ENCODE measurements around the gene MPDZ.

Gene MPDZ, protein sequence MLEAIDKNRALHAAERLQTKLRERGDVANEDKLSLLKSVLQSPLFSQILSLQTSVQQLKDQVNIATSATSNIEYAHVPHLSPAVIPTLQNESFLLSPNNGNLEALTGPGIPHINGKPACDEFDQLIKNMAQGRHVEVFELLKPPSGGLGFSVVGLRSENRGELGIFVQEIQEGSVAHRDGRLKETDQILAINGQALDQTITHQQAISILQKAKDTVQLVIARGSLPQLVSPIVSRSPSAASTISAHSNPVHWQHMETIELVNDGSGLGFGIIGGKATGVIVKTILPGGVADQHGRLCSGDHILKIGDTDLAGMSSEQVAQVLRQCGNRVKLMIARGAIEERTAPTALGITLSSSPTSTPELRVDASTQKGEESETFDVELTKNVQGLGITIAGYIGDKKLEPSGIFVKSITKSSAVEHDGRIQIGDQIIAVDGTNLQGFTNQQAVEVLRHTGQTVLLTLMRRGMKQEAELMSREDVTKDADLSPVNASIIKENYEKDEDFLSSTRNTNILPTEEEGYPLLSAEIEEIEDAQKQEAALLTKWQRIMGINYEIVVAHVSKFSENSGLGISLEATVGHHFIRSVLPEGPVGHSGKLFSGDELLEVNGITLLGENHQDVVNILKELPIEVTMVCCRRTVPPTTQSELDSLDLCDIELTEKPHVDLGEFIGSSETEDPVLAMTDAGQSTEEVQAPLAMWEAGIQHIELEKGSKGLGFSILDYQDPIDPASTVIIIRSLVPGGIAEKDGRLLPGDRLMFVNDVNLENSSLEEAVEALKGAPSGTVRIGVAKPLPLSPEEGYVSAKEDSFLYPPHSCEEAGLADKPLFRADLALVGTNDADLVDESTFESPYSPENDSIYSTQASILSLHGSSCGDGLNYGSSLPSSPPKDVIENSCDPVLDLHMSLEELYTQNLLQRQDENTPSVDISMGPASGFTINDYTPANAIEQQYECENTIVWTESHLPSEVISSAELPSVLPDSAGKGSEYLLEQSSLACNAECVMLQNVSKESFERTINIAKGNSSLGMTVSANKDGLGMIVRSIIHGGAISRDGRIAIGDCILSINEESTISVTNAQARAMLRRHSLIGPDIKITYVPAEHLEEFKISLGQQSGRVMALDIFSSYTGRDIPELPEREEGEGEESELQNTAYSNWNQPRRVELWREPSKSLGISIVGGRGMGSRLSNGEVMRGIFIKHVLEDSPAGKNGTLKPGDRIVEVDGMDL (N-terminal part only)

DNA sequence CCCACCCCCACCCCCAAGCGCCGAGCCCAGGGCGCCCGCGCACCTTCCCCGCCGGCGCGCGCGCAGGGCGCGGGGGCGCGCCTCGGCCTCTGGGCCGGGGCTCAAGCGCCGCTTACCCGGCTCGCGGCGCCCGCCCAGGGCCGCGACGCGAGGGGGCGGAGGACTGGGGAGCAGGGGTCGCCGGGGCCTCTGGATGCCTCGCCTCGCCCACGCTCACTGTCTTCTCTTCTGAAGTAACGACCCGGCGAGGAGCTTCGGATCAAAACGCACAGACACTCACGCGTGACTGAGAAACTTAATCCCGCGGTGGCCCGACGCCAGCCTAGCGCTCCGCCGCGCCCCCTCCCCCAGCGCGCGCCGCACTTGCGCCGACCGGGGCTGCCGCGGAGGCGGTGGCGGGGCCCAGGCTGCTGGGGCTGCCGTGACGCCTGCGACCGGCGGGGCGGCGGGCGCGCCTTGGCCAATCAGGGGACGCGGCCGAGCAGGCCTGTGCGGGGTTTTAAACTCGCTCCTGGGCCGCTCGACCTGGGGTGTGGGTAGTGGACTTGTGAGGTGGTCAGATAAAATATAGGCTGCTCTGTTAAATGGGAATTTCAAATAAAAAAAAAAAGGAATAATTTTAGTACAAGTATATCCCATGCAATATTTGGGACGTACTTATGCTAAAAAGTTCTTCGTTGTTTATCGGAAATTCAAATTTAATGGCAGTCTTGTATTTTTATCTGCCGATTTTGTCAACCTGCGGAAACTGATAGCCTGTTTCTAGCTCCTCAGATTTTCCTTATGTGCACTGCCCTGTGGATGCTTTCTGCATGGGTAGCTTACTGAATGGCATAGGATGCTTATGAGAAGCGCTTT, at the start of gene MPDZ:
Gene MPDZ (minus strand): TSS at position 409 of the 858 bp plus-strand sequence. CDS start 29,377 bp downstream, outside the sequence.
- DNase-seq, result no peak

DNA sequence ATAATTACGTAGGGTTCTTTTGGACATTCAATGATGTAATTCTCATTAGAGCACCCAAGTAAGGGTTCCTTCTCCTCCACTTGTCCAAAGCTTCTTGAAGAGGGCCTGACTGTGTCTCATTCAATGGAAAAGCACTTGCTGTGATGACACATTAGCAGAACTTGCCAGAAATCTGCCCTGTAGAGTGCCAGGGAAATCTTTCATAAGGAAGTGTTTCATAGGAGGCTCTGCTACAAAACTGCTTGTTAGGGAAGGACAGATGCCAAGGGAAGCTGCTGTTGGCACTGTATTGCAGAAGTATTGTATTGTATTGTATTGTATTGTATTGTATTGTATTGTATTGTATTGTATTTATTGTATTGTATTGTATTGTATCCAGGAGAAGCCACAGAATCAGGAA, 45.5 kb upstream of the MPDZ start:
- no peak for DNase-seq

DNA sequence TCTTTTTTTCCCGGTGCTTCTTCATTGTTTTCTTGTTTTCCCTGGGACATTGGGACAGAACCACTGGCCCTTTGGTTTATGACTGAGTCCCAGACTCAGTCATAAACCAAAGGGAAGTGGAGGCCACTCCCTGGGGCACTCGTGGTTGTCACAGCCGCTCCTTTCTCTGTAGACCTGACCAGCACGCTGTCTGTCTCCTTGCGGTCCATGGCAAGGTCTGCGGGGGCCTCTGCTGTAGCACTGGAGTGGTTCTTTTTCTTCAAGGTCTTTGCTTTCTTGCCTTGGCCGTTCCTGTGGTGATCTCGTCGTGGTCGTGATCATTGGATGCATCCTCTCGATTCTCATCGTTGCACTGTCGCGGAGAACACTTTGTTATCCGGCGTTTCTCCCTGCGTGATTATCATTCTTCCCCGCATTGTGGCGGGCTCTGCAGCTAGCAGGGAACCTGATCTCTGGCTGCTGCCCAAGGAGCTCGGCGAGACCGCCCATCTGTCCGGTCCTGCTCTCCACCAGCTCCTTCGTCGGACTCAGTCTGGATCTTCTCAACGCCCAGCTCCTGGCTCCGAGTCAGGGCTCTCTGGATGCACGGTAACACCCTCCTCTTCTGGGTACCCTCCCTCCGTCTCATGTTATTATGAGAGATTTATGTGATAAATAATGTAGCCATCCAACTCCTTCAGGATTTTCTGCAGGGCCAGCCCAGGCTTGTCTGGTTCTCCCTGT, 43.5 kb upstream of the MPDZ start:
- no peak for DNase-seq

DNA sequence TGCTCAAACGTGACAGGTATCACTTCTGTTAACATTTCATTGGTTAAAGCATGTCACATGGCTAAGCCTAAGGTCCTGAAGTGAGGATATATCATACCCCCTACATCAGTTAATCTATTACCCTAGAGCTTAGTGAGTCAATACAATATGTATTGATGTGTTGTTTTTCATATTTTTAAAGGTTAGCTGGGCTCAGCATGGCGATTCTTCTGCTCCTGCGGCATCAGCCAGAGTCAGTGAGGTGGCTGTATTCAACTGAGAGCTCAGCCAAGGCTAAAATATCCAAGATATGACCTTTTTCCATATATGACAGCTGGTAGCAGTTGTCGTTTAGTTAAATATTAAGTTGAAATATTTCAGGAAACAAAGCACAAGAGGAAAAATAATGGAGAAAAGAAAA, 38.5 kb upstream of the MPDZ start:
- DNase-seq, result no peak

DNA sequence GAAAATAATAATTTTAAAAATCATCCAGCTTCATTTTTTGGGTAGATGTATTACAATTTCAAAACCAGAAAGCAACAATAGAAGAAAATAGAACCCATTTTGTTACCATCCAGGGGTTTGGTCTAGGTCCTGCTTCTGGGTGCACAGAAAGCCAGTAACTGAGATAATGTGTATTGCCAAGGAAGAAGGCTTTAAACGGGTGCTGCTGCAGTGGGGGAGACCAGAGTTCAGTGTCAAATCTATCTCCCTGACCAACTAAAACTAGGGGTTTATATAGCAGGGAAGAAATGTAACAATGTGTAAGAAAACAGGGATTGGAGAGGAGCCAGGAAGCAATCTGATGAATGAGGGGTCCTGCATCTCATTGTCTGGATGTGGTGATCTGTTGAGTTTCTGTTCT, 17.5 kb upstream of the MPDZ start:
- no peak for DNase-seq

DNA sequence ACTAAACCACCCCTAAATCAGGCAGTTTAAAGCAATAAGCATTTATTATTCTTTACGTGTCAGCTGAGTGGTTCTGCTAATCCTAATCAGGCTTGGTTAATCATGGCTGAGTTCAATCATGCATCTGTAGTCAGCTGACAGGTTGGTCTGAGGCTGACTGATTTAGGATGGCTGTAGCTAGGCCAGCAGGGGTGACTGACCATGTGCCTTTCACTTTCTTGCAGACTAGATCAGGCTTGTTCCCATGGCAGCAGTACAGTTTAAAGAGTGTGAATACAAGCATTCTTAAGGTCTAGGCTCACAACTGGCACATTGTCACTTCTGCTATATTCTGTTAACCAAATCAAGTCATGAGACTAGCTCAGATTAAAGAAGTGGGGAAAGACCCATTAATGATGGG, 16.1 kb upstream of the MPDZ start:
- no peak for DNase-seq

DNA sequence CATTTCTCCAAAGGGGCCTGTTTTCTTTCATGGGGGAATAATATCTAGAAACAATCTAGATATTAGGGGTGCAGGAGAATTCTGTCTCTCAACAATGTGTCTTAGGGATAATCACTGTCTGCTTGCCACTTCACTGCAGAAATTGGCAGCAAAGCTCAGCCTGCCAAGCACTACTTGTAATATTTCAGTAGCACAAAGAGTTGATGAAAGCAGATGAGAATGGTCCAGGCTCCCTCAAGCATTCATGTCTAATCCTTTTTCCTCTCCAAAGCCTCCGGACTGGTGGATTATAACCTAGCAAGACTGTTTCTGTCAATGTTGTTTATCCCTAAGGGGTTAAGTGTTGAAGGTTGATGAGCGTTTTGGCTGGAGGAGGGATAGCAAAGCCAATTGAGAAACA, 13.3 kb upstream of the MPDZ start:
- no peak for DNase-seq

DNA sequence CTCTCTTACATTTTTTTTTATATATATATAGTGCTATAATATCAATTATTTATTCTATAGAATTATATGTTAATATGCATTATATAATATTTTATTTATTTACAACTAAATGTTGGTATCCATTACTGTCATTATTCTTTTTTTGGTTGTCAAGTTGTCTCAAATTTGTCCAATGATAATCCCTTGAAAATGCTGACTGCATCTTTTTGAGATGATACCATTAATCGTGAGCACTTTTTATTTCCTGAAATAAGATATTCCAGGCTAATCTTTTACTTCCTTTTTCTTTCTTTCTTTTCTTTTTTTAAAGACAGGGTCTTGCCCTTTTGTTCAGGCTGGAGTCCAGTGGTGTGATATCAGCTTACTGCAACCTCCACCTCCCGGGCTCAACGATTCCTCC, 12.7 kb upstream of the MPDZ start:
- DNase-seq, result no peak

DNA sequence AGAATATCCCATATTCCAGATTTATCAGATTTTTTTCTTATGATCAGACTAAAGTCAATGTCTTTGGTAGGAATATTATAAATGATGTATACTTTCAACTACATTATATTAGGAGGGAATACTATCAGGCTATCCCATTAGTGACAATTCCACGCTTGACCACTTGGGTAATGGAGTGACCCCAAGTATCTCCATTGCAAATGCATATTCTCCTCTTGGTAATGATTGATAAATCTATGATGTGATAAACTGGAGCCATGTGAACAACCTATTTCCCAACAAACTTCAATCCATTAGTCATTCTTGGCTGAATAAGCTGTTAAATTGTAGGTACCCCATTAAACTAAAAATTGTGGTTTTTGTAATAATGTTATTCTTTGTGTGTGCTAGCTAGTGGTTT, 12.2 kb upstream of the MPDZ start:
- DNase-seq, result no peak

DNA sequence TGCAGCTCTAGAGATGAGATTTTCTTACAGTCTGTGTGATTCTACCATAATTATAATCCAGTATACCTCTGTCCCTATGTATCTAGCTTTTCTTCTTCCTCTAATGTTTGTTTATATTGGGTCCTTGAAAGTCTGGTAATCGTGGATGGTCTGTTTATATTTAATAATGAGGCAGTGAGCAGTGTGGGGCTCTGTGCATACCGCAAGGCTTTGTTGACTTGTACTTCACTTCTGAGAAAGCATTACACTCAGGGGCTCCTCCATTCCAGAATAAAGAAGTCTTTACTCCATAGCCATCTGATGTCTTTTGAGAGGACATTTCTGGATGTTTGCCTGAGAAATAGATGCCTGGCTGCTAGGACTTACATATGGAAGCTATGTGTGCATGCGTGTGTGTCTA, 4.5 kb upstream of the MPDZ start:
- no peak for DNase-seq

DNA sequence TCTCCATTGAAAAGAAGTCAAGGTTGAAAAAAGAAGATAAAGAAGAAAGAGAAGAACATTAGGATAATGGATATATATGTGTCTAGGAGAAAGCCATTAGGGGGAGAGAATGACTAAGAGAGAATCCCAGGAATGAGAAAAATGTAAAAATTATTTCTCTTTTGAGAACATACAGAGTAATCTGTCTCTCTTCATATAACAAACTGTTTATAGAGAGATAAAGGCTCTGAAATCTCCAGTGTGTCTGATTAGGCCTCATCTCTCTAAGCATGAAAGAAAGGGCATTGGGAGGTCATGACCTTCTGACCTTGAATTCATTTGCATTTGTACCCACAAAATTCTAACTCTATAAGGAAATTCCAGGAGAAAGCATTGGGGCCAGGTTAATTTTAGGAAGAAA, 3.5 kb upstream of the MPDZ start:
- no peak for DNase-seq

DNA sequence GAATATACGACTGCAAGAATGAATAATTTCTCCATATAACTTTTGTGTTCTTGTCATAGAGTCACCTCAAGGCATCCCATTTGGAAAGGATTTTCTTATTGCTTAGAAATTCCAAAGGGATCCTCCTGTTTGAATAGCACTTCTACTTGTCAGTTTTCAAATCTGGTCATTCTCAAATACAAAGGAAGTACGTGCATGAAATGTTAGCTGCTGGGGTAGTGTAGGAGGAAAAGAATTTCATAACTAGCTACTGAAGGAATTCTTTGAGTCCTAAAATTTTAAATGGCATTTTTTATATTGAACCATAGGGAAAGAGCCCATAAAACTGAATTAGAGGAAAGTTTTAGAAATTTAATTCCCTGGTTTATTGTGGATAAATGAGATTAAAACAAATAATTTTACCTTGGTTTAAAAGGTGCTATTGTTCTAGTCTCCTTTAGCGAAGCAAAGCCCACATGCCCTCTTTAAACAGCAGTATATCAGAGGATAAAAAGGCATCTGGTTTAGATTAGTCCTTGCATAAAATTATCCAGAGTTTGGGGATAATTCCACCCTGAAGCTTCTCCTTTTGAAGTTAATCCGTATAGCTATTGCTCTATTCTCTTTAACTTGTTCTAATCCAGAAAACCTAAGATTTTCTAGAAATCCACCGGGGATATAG, 2.0 kb upstream of the MPDZ start:
- DNase-seq, result no peak

DNA sequence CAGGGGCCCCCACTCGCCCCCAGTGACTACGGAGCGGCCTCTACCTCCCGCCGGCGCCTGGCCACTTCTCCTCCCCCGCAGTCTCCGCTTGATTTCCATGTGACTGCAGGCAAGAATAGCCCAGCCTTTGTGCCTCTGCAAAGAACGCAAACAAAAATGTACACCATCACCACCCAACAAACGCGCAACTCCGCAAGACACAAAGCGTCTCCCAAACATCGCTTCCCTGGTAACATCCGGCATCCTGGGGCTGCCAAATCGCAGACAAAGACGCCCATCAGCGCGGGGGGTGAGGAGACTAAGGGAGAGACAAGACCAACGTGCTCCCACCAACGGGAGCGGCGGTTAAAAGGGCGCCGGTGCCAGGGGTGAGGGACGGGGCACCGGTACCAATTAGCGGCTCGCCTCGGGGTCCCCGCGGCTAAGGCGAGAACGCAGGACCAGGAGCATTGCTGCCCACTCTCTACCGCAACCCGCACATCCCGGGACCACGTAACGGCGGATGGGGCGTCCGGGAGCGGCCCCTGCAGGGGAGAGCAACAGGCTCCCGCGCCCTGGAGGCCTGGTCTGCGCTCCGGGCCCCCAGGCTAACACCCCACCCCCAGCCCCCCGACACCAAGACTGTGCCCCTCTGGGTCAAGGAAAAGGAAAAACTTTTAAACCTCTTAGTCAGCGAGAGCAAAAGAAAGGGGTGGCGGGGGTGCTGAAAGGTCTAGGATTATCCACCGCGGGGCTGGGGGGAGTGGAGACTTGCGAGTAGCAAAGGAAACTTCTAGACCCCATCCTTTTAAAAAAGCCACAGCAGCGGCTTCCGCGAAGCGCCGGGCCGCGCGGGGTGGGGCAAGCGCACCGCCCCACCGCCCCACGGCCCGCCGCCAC, 885 bp downstream of the MPDZ start:
- peak in 1 of 2 experiments; percentile 4 for DNase-seq

DNA sequence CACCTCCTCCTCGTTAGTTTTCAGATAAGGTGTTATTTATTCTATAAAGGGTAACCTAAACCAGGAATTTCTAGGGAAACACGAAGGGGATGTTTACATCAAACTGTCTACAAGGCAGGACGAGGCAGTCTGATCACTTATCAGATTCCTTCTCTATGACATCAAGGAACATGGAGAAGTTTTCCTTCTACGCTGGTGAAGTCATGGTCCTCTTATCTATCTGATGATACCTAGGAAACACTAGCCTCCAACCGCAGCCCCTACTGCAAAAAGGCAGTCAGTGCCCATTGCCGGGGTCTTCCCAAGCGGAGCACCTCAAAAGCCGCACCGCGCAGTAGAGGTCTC, 1.5 kb downstream of the MPDZ start:
- no peak for DNase-seq

DNA sequence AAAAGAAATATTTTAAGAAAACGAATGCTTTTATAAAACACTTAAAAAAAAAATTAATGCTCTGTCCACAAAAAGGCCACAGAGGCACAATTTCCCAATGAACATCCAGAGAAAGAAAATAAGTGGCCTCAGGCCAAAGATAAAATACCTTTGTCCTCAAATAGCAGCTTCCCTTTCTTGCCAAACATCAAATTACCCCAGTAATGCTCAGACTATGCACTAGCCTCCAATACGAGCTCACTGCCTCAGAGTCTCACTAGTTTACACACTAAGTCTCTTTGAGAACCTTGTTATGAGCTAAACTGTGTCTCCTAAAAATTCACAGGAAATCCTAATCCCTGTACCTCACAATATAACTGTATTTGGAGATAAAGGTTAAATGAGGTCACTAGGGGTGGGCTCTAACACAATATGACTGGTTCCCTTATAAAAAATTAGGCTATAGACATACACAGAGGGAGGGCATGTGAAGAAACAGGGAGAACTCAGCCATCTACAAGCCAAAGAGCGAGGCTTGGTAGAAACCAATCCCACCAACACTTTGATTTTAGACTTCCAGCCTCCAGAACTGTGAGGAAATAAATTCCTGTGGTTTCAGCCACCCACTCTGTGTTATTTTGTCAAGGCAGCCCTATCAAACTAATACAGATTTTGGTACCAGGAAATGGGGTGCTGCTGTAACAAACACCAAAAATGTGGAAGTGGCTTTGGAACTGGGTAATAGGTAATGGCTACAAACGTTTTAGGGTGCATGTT, 4.4 kb downstream of the MPDZ start:
- DNase-seq, result peak in 1 of 2 experiments; percentile 9

DNA sequence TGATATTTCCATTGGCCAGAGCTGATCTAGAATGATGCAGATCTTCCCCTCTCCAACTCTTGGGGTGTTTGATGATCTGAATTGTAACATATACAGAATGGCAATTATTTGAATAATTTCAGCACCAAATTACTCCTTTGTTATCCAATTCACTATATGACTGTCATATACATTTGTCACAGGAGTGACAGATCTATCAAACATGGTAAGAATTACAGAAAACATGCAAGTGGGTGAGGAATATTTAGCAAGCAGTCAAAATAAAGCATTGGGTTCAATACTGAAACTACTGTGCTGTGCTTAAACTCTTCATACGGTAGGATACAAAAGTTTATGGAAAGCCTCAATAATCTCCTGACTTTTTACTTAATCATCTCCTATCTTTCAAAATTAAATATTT, 8.8 kb downstream of the MPDZ start:
- DNase-seq, result no peak

DNA sequence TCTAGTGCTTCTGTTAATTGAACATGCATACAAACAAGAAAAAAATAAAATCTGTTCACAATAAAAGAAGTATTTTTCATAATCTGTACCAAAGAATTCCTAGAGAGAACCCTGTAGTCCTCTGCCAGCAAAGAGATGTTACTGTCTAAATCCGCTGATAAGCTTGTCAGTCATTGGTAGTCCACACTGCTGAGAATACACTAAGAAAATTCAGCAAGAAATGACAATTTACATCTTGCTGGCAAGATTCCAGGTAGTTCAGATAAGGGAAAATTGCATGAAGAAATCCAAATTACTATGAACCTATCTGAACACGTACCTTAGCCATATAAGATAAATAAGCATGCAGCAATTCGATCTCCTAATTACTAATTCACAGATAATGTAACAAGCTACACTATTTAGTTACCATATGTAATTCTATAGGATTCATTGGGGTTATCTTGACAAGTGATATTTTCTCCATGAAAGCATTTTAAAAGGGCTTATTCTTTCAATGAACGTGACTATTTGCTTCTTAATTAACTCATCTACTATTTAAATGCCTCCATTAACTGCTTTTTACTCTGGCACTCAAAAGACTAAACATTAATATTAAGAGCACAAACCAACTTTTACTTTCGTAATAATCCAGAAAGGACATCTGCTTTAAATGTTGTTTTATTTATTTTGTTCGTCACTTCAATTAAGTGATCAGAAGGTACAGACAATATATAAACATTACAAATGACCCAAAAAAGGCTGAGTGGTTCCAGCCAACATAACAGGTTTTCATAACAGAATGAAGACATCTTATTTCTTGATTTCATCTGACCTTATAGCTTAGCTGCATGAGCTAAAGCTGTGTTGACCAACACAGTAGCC, 9.7 kb downstream of the MPDZ start:
- DNase-seq, result no peak

DNA sequence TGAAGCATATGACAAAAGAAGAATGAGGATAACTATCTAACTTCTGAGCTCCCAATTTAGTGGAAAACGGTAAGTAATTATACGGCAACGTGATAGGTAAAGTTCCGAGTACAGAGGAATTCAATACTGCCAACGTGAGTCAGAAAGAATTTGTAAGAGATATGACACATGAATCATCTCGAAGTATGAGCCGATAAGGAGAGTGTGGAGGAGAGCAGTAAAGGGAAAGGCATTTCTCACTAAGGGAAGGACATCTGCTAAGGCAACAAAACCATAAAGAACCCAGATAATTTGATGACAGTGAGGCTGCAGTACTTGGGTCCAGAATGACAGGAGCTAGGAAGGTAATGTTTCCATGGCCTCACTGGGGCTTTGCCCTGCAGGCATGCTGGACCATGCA, 11.0 kb downstream of the MPDZ start:
- peak; percentile 19 to 77 for DNase-seq
